HepG2 (cell line): ENCODE measurements around the gene COA1. TPM values are rescaled to one million over a fixed set of nuclear protein-coding genes. Genes with fewer than 3 reads are reported as not detected.

Source experiments
- HNF1A ChIP-seq, 2 experiments: sonication (generic) in 1 of 2; formaldehyde crosslinking in 1 of 2; IDR thresholded peaks; 2 replicates each; pipeline versions ENCODE4 v1.4.0 to v1.6.1; 2016 to 2020; ENCODE audit warnings: borderline replicate concordance in 1 of 2, low read depth in 1 of 2, mild to moderate bottlenecking in 1 of 2, missing genetic modification reagents in 1 of 2
- ZKSCAN5 ChIP-seq: sonication (generic); formaldehyde crosslinking; IDR thresholded peaks from 2 replicates; pipeline ENCODE4 v1.5.1; 2020; ENCODE audit warnings: mild to moderate bottlenecking, missing genetic modification reagents
- ZNF512B ChIP-seq: sonication (generic); formaldehyde crosslinking; IDR thresholded peaks from 2 replicates; pipeline ENCODE4 v1.5.1; 2020; ENCODE audit warnings: missing genetic modification reagents, mild to moderate bottlenecking, borderline replicate concordance
- ZNF552 ChIP-seq: sonication (generic); formaldehyde crosslinking; IDR thresholded peaks from 2 replicates; pipeline ENCODE4 v1.9.0; 2022; ENCODE audit warnings: missing genetic modification reagents, mild to moderate bottlenecking, borderline replicate concordance
- polyA plus RNA-seq, 8 experiments: library from polyadenylated mRNA; depleted of rRNA in 3 of 8; stranded (reverse) in 7 of 8; unstranded in 1 of 8; fragments of >200 nt; fragmentation: Illumina TruSeq in 4 of 8; extraction: Trizol in 4 of 8; gene quantifications; 2 replicates each; pipeline versions ENCODE4 v1.2.1 to v1.2.3, GENCODE V29; 2011 to 2016; ENCODE audit warnings: low read depth in 4 of 8, missing spikeins in 1 of 8, mixed read lengths in 1 of 8; ENCODE audit not compliant: insufficient read depth in 1 of 8
- total RNA-seq, 5 experiments: library from RNA; depleted of rRNA; stranded (reverse); fragments of >200 nt; fragmentation: Illumina TruSeq; extraction: Trizol; gene quantifications; 2 replicates each; pipeline ENCODE4 v1.2.3, GENCODE V29; 2016; ENCODE audit warnings: low read depth in 1 of 5
- TF ChIP-seq, protein P1 (sequence below), 2 experiments: fragments of 450-650 bp in 1 of 2; sonication (generic) in 1 of 2; formaldehyde crosslinking in 1 of 2; IDR thresholded peaks; 2 replicates each; pipeline versions ENCODE4 v1.6.1 to v1.8.0; 2016 to 2022; ENCODE audit warnings: antibody characterized with exemption in 1 of 2, mild to moderate bottlenecking in 1 of 2, missing genetic modification reagents in 1 of 2

Gene COA1
- total and polyA plus RNA-seq, 2 of the 13 experiments (the other 11 are each of a cell fraction or from before 2014, with no cell fraction given) = 33.2 to 65.7 TPM

- no peak for TF ChIP-seq HNF1A (IDR thresholded peaks at IDR 0.05; ENCODE audit: low read depth)
- no peak for TF ChIP-seq HNF1A (CRISPR knock-in tag; IDR thresholded peaks at IDR 0.05; ENCODE audit: borderline replicate concordance)
- TF ChIP-seq, protein P1, sequence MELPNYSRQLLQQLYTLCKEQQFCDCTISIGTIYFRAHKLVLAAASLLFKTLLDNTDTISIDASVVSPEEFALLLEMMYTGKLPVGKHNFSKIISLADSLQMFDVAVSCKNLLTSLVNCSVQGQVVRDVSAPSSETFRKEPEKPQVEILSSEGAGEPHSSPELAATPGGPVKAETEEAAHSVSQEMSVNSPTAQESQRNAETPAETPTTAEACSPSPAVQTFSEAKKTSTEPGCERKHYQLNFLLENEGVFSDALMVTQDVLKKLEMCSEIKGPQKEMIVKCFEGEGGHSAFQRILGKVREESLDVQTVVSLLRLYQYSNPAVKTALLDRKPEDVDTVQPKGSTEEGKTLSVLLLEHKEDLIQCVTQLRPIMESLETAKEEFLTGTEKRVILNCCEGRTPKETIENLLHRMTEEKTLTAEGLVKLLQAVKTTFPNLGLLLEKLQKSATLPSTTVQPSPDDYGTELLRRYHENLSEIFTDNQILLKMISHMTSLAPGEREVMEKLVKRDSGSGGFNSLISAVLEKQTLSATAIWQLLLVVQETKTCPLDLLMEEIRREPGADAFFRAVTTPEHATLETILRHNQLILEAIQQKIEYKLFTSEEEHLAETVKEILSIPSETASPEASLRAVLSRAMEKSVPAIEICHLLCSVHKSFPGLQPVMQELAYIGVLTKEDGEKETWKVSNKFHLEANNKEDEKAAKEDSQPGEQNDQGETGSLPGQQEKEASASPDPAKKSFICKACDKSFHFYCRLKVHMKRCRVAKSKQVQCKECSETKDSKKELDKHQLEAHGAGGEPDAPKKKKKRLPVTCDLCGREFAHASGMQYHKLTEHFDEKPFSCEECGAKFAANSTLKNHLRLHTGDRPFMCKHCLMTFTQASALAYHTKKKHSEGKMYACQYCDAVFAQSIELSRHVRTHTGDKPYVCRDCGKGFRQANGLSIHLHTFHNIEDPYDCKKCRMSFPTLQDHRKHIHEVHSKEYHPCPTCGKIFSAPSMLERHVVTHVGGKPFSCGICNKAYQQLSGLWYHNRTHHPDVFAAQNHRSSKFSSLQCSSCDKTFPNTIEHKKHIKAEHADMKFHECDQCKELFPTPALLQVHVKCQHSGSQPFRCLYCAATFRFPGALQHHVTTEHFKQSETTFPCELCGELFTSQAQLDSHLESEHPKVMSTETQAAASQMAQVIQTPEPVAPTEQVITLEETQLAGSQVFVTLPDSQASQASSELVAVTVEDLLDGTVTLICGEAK (IDR thresholded peaks at IDR 0.05) = no peak
- TF ChIP-seq, protein P1 (CRISPR knock-in tag; IDR thresholded peaks at IDR 0.05) = no peak
- no peak for TF ChIP-seq ZNF552 (CRISPR knock-in tag)
- no peak for TF ChIP-seq ZNF512B
- TF ChIP-seq ZKSCAN5 = no peak
Observed at GRCh38 chr7:43761382-43761781, 32.1 kb upstream of the COA1 start (continued).
